ENCODE measurements around the gene SPOCK1. TPM values are rescaled to one million over a fixed set of nuclear protein-coding genes. Genes with fewer than 3 reads are reported as not detected.

SPOCK1 gene
- total and polyA plus RNA-seq, 9 of the 15 experiments (the other 6 are each of a cell fraction or from before 2014, with no cell fraction given) = 0.01 to 0.35 (median 0.04) TPM; not detected in 6

DNA sequence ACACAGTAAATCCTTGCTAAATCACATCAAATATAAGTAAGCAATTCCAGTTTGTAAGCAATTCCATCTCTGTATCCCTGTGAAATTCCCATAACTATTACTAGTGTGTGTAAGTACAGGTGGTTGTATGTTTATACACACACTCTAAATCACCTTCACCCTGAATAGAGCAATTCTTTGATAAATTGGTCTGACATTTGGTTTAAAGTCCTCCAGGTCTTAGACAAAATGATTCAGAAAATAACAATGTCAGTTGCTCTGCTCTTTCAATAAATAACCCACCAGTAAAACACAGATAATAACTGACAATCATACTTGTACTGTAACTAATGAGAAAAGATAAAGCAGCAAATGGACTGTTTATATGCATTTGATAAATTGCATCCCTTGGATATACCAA is 226.3 kb downstream of the SPOCK1 start:
- no peak overlapping the region for H3K4me3 ChIP-seq
- H4K20me1 ChIP-seq (replicated peaks; ENCODE audit: control insufficient read depth, insufficient read depth, low read length) = no peaks in the 10 kb centered on the region; the same call in 1 of the 2 replicates
- no peaks in the 10 kb centered on the region for H3K79me2 ChIP-seq (ENCODE audit: control insufficient read depth, insufficient read depth, low read length)
- no peaks in the 10 kb centered on the region for H3K4me1 ChIP-seq (replicated peaks in 1 of 2; ENCODE audit: control insufficient read depth in 2 of 2, insufficient read depth in 2 of 2, low read length in 2 of 2)
- ChIA-PET POLR2A (interaction anchor here (0.6 kb wide), 1 partner anchor 121 kb away, joined by 5 read pairs; no protein-coding TSS in a partner anchor), CTCF (ENCODE audit: low intra/inter-chr PET ratio) (no interaction called here)
- in situ Hi-C loops (cut with MboI) = no loop called here
- FAIRE-seq (no peak), ATAC-seq (no peak), DNase-seq (ENCODE audit: extremely low read depth in 1 of 4, low spot score in 3 of 4) (no peak)
- H3K27ac ChIP-seq (ENCODE audit: extremely low read depth, low read depth, low read length) = no peak overlapping the region
- H3K27me3 ChIP-seq (ENCODE audit: control insufficient read depth in 2 of 2, insufficient read depth in 2 of 2, low read length in 2 of 2) = no peaks in the 10 kb centered on the region
- BruUV-seq (replicated peaks) = no TSS peak
- TF ChIP-seq ARNT (IDR thresholded peaks at IDR 0.05) (no peak), MCM3 (IDR thresholded peaks at IDR 0.05) (no peak)
- H3K9ac ChIP-seq (ENCODE audit: insufficient read depth in 1 of 2, low read depth in 2 of 2, low read length in 2 of 2) = no peak overlapping the region
- H3K36me3 ChIP-seq (ENCODE audit: control insufficient read depth, insufficient read depth, low read length) = no peaks in the 10 kb centered on the region
- no peak overlapping the region for H3K4me2 ChIP-seq (ENCODE audit: insufficient read depth, low read length)
- no peaks in the 10 kb centered on the region for H3K9me3 ChIP-seq (replicated peaks; ENCODE audit: control insufficient read depth, insufficient read depth, low read depth, low read length)
- no peak overlapping the region for H2AFZ ChIP-seq (ENCODE audit: low read depth, low read length)
- H3K9me1 ChIP-seq (ENCODE audit: control insufficient read depth, insufficient read depth, low read length) = no peaks in the 10 kb centered on the region
- intact Hi-C loops (cut with micrococcal nuclease) = no loop called here

DNA sequence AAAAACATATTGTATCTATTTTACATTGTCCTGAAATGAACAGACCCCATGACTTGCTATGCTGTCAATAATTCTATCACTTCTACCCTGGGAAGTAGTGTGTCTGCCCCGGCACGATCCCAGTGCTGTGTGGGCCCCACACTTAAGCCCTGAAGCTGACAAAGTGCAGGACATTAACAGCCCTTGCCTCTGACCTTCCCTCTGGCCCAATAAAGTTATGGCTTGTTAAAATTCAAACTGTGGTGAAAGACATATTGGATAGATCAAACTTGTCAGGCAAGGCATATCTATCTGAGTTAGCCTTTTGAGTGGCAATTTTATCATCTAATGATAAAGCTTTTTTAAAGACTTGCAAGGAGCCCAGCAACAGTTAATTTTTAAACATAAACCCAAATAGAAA is 229.2 kb downstream of the SPOCK1 start:
- H3K4me3 ChIP-seq = no peak overlapping the region
- no peak overlapping the region for H2AFZ ChIP-seq (ENCODE audit: low read depth, low read length)
- no peaks in the 10 kb centered on the region for H3K4me1 ChIP-seq (replicated peaks in 1 of 2; ENCODE audit: control insufficient read depth in 2 of 2, insufficient read depth in 2 of 2, low read length in 2 of 2)
- FAIRE-seq = no peak
- no peaks in the 10 kb centered on the region for H3K9me1 ChIP-seq (ENCODE audit: control insufficient read depth, insufficient read depth, low read length)
- CTCF ChIA-PET (ENCODE audit: low intra/inter-chr PET ratio) = no interaction called here
- H3K27ac ChIP-seq (ENCODE audit: extremely low read depth, low read depth, low read length) = no peak overlapping the region
- no peak for DNase-seq (ENCODE audit: extremely low read depth in 1 of 4, low spot score in 3 of 4)
- H3K9me3 ChIP-seq (replicated peaks; ENCODE audit: control insufficient read depth, insufficient read depth, low read depth, low read length) = no peaks in the 10 kb centered on the region
- no peak overlapping the region for H3K4me2 ChIP-seq (ENCODE audit: insufficient read depth, low read length)
- intact Hi-C loops (cut with micrococcal nuclease) (no loop called here), in situ Hi-C loops (cut with MboI) (no loop called here)
- no peaks in the 10 kb centered on the region for H3K79me2 ChIP-seq (ENCODE audit: control insufficient read depth, insufficient read depth, low read length)
- H4K20me1 ChIP-seq (replicated peaks; ENCODE audit: control insufficient read depth, insufficient read depth, low read length) = no peaks in the 10 kb centered on the region
- H3K36me3 ChIP-seq (ENCODE audit: control insufficient read depth, insufficient read depth, low read length) = no peaks in the 10 kb centered on the region
- no peaks in the 10 kb centered on the region for H3K27me3 ChIP-seq (ENCODE audit: control insufficient read depth in 2 of 2, insufficient read depth in 2 of 2, low read length in 2 of 2)
- H3K9ac ChIP-seq (ENCODE audit: insufficient read depth in 1 of 2, low read depth in 2 of 2, low read length in 2 of 2) = no peak overlapping the region
- BruUV-seq (replicated peaks) = no TSS peak
- 4% methylated on average over 2 of the region's 2 CpGs for WGBS (ENCODE audit: insufficient coverage, low coverage, missing lambda C conversion rate)
- no peak for ATAC-seq
- POLR2A ChIA-PET = no interaction called here
- TF ChIP-seq FOXJ2 (tag; IDR thresholded peaks at IDR 0.05) = no peak
- TF ChIP-seq HDAC3 (IDR thresholded peaks at IDR 0.05; ENCODE audit: borderline replicate concordance, partially characterized antibody) = no peak
- TF ChIP-seq, protein P1, sequence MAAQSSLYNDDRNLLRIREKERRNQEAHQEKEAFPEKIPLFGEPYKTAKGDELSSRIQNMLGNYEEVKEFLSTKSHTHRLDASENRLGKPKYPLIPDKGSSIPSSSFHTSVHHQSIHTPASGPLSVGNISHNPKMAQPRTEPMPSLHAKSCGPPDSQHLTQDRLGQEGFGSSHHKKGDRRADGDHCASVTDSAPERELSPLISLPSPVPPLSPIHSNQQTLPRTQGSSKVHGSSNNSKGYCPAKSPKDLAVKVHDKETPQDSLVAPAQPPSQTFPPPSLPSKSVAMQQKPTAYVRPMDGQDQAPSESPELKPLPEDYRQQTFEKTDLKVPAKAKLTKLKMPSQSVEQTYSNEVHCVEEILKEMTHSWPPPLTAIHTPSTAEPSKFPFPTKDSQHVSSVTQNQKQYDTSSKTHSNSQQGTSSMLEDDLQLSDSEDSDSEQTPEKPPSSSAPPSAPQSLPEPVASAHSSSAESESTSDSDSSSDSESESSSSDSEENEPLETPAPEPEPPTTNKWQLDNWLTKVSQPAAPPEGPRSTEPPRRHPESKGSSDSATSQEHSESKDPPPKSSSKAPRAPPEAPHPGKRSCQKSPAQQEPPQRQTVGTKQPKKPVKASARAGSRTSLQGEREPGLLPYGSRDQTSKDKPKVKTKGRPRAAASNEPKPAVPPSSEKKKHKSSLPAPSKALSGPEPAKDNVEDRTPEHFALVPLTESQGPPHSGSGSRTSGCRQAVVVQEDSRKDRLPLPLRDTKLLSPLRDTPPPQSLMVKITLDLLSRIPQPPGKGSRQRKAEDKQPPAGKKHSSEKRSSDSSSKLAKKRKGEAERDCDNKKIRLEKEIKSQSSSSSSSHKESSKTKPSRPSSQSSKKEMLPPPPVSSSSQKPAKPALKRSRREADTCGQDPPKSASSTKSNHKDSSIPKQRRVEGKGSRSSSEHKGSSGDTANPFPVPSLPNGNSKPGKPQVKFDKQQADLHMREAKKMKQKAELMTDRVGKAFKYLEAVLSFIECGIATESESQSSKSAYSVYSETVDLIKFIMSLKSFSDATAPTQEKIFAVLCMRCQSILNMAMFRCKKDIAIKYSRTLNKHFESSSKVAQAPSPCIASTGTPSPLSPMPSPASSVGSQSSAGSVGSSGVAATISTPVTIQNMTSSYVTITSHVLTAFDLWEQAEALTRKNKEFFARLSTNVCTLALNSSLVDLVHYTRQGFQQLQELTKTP (IDR thresholded peaks at IDR 0.05; ENCODE audit: low read depth in 1 of 2, partially characterized antibody in 2 of 2) = no peak
- TF ChIP-seq ZNF140 (CRISPR knock-in tag; IDR thresholded peaks at IDR 0.05) = no peak
- TF ChIP-seq ZNF384 (IDR thresholded peaks at IDR 0.05; ENCODE audit: low read depth, low read length) = no peak
